ENCODE results near the gene FKBP1B. TPM values are rescaled to one million over a fixed set of nuclear protein-coding genes. Genes with fewer than 3 reads are reported as not detected.
"Not testable (repeated sequence)": the region's sequence is repeated elsewhere in the genome, so short reads cannot be mapped to it uniquely, and the experiment has no call there.

FKBP1B gene
- total RNA-seq, 1 experiment from 2014 or later = 11.8 TPM

- intact Hi-C loops (cut with micrococcal nuclease) = no loop called here
- no peak overlapping the region for H3K9ac ChIP-seq (ENCODE audit: low read length)
- ATAC-seq = no peak
- H3K9me2 ChIP-seq (ENCODE audit: insufficient read depth) = no peaks in the 10 kb centered on the region
- TF ChIP-seq CEBPB (IDR thresholded peaks at IDR 0.05; ENCODE audit: low read depth) = no peak
- TF ChIP-seq SP1 (IDR thresholded peaks at IDR 0.05; ENCODE audit: low read depth) = no peak
- no peak for TF ChIP-seq ZNF274 (IDR thresholded peaks at IDR 0.05; ENCODE audit: low read depth, low read length)
- TF ChIP-seq EZH2phosphoT487 (IDR thresholded peaks at IDR 0.05; ENCODE audit: borderline replicate concordance) = no peak
- no peak for TF ChIP-seq YY1 (IDR thresholded peaks at IDR 0.05; ENCODE audit: extremely low read depth, insufficient replicate concordance, low read depth, low read length)
- TF ChIP-seq EZH2 (IDR thresholded peaks at IDR 0.05) = no peak
- TF ChIP-seq ZFX (IDR thresholded peaks at IDR 0.05) = no peak
- no peak for TF ChIP-seq FOSL1 (IDR thresholded peaks at IDR 0.05; ENCODE audit: low read depth)
- DNase-seq (ENCODE audit: low read depth, low spot score) = no peak
- no peak overlapping the region for H2AFZ ChIP-seq (ENCODE audit: low read depth, low read length, poor library complexity, severe bottlenecking)
- no peak overlapping the region for H3K4me2 ChIP-seq (ENCODE audit: low read length)
- H3K36me3 ChIP-seq (ENCODE audit: control insufficient read depth in 1 of 2, insufficient read depth in 2 of 2, low read length in 2 of 2) = peaks cover 7 to 22% of the 10 kb centered on the region in 2 experiments; a peak in 3 of 4 replicates
- RAD21 ChIA-PET (ENCODE audit: low non-redundant PET in 1 of 2, low total read pairs in 2 of 2, uncharacterized antibody in 2 of 2, unreplicated experiment in 2 of 2) = no interaction called here
- H3K79me2 ChIP-seq (ENCODE audit: insufficient read depth, low read length) = peaks cover 36% of the 10 kb centered on the region
- H3K4me3 ChIP-seq (replicated peaks in 1 of 2; ENCODE audit: low read depth in 1 of 2, low read length in 2 of 2) = no peak overlapping the region
- H3K4me1 ChIP-seq (ENCODE audit: control insufficient read depth in 1 of 2, insufficient read depth in 2 of 2, low read length in 2 of 2) = no peaks in the 10 kb centered on the region
- H3K27me3 ChIP-seq (ENCODE audit: insufficient read depth, low read length) = no peaks in the 10 kb centered on the region
- no peaks in the 10 kb centered on the region; the same call in 1 of the 2 replicates for H4K20me1 ChIP-seq (ENCODE audit: insufficient read depth)
- CTCF ChIA-PET = no interaction called here
- H3K27ac ChIP-seq (ENCODE audit: low read depth, low read length) = no peak overlapping the region
- BruUV-seq (replicated peaks) = no TSS peak
- no peaks in the 10 kb centered on the region for H3K9me3 ChIP-seq (ENCODE audit: control insufficient read depth in 1 of 2, insufficient read depth in 1 of 2, low read depth in 1 of 2, low read length in 2 of 2)
- POLR2A ChIA-PET = no interaction called here
These were observed 9.0 kb upstream of the FKBP1B start for GRCh38 chr2:24040511-24040910.

- CTCF ChIA-PET = not testable (repeated sequence)
These were observed 6.4 kb upstream of the FKBP1B start for GRCh38 chr2:24043133-24043532.

More at GRCh38 chr2:24043133-24043532, 6.4 kb upstream of the FKBP1B start:
- H3K9me3 ChIP-seq (ENCODE audit: control insufficient read depth in 1 of 2, insufficient read depth in 1 of 2, low read depth in 1 of 2, low read length in 2 of 2); DNase-seq (ENCODE audit: low read depth, low spot score); H3K9ac ChIP-seq (ENCODE audit: low read length); H3K27me3 ChIP-seq (ENCODE audit: insufficient read depth, low read length); intact Hi-C loops (cut with micrococcal nuclease); H3K9me2 ChIP-seq (ENCODE audit: insufficient read depth); H2AFZ ChIP-seq (ENCODE audit: low read depth, low read length, poor library complexity, severe bottlenecking); ATAC-seq; RAD21 ChIA-PET (ENCODE audit: low non-redundant PET in 1 of 2, low total read pairs in 2 of 2, uncharacterized antibody in 2 of 2, unreplicated experiment in 2 of 2); POLR2A ChIA-PET; H3K4me2 ChIP-seq (ENCODE audit: low read length); H3K27ac ChIP-seq (ENCODE audit: low read depth, low read length); BruUV-seq (replicated peaks); H4K20me1 ChIP-seq (ENCODE audit: insufficient read depth); H3K4me3 ChIP-seq (replicated peaks in 1 of 2; ENCODE audit: low read depth in 1 of 2, low read length in 2 of 2): not testable (repeated sequence)
- H3K79me2 ChIP-seq (ENCODE audit: insufficient read depth, low read length) = peaks cover 32% of the 10 kb centered on the region
- peaks cover 4 to 12% of the 10 kb centered on the region in 2 experiments; a peak in 2 of 4 replicates for H3K36me3 ChIP-seq (ENCODE audit: control insufficient read depth in 1 of 2, insufficient read depth in 2 of 2, low read length in 2 of 2)
- H3K4me1 ChIP-seq (ENCODE audit: control insufficient read depth in 1 of 2, insufficient read depth in 2 of 2, low read length in 2 of 2) = peaks cover 10 to 14% of the 10 kb centered on the region in 2 experiments; a peak in 3 of 4 replicates
